SHP77 treated with DMSO at 0.1 percent for 48 hours (cell line): Measurements from ENCODE around the gene FHL2.

Source experiments
- DNase-seq: peaks from one replicate; lab custom pipeline; 2025; lab: John Stamatoyannopoulos, UW

The FHL2 gene

DNA sequence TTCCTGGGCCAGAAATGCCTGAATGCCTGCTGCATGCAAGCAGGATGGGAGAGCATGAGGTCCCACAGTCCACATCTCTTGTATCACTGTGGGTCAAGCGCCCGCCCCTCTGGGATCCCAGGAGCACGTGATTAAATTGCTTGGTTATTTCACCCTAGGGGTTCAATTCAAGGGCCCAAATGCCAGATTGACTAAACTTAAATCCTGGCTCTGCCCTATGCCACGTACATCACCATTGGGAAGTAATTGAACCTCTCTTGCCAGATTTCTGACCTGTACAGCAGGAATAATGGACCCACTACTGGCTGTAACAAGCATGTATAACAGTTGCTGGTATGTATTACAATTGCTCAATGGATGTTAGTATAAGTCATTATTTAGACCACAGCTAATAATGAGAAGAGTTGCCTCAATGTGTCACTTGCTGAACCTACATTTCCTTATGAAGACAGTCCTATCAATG is 19.9 kb downstream of the FHL2 start:
- DNase-seq = no peak

DNA sequence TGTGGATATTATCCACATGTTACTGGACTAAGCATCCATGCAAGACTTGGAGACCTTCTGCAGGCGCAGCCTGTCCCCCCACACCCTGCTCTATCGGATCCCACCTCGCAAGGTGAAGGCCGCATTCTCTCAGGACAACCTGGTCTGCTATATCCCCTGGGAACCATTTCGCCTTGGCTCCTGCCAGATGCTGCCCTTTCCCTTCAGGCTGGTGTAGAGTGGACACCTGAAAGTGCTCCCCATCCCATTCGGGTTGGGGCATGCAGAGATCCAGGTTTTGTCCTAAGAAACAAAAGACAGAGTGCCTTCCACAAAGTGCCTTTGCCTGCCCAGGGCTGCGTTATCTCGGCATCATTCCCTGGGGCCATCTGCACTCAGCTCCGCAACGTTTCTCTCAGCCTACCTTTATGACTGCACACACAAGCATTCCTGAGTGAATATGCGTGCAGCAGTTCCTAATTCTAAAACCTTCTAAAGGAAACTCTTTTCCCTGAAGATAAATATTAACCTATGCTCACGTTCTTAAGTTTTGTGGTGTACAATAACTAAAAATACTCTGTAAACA is 20.5 kb downstream of the FHL2 start:
- no peak for DNase-seq

DNA sequence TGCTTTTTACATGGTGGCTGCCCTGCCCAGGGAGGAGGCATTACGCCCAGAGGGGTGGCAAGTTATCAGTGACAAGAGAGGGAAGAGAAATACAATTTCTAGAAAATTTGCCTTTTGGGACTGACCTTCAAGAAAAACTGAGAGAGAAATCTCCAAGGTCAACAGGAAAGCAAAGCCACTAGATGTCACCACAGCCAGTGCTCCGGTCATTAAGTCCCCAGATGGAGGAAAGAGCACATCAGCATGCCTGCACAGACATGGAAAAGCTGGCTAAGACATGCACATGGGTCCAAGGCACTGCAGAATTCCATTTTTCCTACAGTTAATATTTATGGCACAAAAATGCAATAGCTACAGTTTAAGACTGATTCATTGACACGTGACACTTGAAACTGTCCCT is 21.0 kb downstream of the FHL2 start:
- DNase-seq = no peak

DNA sequence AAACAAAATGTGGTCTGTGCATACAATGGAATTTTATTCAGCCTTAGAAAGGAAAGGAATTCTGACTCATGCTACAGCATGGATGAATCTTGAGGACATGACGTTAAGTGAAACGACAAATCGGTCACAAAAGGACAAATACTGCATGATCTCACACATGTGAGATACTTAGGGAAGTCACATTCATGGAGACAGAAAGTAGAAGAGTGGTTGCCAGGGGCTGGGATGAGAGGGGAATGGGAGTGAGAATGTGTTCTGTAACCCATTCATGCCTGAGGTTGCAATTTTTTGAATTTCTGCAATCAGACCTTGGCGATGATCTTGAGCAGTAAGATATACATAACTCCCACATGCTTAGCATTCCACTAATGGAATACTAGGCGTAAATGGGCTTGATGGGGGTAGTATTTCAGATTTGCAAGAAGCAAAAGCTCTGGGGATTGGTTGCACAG is 22.0 kb downstream of the FHL2 start:
- no peak for DNase-seq

- no peak for DNase-seq
Observed at GRCh38 chr2:105376010-105376409, 22.8 kb downstream of the FHL2 start.

GRCh38 chr2:105375001-105375561 is 23.8 kb downstream of the FHL2 start:
- no peak for DNase-seq

GRCh38 chr2:105373895-105374401 is 24.9 kb downstream of the FHL2 start:
- DNase-seq = no peak

DNA sequence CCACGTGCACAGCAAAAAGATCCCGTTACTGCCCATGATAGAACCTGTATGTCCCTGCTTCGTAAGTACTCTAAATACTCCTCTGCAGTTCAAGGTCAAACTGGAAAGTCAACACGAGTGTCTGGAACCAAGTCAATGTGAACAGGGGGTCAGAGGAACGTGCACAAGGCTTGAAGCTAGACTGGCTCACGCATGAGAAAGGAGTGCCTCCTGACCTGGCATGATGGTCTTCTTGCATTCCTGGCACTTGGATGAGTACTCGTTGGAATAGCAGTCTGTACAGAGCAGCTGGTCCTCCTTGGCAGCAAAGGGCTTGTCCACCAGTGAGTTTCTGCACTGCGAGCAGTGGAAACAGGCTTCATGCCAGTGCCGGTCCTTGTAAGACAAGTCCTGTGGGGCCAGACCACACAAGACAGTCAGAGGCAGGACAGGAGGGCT is 25.5 kb downstream of the FHL2 start:
- DNase-seq = no peak

- no peak for DNase-seq
Observed at GRCh38 chr2:105371810-105372209, 27.0 kb downstream of the FHL2 start.

DNA sequence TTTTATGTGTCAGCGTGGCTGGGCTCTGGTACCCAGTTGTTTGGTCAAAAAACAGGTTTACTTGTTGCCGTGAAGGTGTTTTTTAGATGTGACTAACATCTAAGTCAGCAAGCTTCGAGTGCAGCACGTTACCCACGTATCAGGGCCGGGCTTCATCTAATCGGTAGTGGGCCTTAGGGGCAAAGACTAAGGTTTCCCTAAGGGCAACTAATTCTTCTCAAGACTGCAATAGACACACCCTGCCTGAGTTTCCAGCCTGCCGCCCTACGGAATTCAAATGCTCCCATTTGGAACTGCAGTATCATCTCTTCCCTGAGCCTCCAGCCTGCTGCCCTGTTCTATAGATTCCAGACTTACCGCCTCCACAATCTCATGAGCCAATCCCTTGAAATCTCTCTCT is 27.7 kb downstream of the FHL2 start:
- DNase-seq = no peak

GRCh38 chr2:105369777-105370690 is 28.8 kb downstream of the FHL2 start:
- no peak for DNase-seq

DNA sequence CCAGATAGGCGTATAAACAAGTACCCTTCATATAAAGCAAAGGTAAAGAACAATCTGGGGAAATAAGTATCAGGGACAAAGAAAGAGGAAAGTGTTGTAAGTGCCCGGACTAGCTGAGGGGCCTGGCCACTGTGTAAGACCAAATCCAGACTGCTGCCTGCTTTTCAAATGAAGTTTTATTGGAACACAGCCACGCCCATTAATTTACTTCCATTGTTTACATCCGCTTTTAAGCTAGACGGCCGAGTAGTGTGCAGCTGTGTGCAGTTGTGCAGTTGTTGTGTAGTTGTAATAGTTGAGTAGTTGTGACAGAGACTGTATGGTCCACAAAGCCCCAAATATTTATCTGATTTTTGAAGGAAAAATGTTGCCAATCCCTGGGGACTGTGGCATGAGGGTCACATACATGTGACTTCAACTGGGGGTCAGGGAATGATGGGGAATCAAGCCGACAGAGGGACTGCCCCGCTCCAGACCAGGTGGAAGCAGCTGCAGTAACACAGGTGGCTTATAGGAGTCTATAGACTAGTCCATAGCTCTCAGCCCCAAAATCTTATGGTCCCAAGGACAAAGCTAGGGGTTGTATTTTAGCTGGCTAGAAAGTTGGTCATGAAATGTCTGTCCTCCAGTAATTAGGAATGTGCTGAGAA is 30.0 kb downstream of the FHL2 start:
- DNase-seq = no peak

DNA sequence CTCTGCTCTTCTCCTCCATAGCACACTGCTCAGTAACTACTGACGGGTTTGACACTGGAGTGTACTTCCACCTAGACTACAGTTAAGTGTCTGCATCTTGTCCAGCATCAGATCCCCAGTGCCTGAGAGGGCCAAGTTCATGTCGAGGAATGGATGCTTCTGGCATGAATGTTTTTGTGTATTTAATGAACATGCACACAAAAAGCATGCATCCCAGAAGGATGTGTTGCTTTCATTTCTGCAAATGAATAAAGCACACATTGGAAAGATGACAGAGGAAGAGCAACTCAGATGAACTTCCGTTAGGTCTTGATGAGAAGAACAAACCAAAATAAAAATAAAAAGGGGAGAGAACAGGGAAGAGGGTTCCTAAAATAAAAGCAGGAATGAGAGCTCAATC is 33.6 kb downstream of the FHL2 start:
- no peak for DNase-seq

DNA sequence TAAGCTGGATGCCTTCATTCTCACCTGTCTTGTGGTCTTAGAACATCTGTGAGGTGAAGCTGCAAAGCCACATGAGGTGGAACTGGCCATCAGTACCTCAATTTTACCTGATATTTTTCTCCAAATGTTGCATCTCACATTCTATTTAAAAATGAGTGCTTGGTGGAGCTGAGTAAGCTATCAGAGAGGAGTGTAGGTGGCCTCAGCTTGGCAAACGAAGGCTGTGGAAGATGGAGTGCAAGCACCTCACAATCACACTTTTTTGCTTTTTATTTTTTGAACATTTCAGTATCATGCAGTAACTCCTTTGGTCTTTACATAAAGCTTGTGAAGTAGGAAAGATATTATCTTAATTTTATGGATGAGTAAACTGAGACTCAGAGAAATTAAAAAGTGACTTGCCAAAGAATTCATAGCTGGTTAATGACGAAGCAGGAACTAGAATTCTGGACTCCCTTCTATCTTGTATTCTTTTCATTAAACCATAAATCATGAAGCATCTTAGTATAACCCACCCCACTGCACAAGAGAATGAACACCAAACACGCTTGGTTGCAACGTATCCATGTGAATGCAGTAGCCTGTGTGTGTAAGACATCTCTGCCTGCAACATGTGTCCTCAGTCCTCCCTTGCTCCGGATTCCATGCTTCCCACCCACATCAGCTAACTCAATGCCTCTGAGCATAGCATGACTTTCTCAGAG is 34.3 kb downstream of the FHL2 start:
- DNase-seq = no peak

DNA sequence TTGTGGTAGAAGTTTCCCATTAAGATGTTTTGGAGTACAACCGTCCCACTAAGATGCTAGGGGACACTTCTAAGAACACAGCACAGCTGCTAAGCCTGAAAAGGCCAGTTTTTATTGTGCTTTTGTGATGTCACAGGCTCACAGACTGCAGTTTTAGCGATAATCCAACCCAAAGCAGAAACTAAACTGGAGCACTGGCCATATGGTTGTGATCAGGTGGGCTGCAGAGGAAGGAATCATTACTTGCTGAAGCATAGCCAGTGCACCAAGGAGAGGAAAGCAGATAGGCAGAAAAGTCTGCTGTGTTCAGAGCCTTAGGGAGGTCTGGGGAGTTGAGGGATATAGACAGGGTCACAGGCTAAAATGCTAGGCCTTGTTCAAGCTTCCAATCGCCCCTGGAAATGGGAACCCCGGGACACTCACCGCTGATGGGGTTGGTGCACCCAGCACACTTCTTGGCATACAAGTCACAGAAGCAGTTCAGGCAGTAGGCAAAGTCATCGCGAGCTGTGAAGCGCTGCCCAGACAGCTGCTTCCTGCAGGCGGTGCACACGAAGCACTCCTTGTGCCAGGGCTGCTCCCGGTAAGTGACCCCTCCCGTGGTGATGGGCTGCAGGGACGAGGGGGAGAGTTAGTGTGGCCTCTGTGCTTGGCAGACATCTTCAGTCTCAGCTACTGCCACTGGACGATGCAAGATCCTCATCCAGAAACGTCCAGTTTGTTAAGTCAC is 35.8 kb downstream of the FHL2 start:
- DNase-seq = no peak

GRCh38 chr2:105361102-105361889 is 37.6 kb downstream of the FHL2 start:
- no peak for DNase-seq

GRCh38 chr2:105358593-105358992 is 40.3 kb downstream of the FHL2 start:
- DNase-seq = no peak

- no peak for DNase-seq
Observed at GRCh38 chr2:105357122-105357521, 41.7 kb downstream of the FHL2 start.

DNA sequence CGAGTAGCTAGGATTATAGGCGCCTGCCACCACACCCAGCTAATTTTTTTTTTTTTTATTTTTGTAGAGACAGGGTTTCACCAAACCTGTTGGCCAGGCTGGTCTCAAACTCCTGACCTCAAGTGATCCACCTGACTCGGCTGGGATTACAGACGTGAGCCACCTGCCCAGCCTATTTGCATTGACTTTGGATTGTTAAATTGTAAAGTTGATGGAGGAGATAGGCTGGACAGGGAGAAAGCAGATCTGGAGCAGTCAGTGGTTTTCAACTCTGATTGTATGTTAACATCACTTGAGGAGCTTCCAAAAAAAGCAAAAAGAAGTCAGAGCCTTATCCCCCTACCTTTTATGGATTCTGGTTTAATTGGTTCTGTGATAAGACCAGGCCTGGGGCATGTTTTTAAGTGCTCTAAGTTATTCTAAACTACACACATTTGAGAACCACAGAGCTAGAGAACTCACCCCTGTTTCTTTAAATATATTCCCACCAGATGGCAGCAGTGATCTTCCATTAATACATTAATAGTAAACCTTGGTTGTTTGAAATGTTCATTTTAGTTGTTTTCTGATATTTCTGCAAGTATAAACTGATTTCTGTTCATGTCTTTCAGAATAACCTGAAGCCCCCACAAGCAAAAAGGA is 54.0 kb downstream of the FHL2 start:
- DNase-seq = no peak

- no peak for DNase-seq
Observed at GRCh38 chr2:105339414-105339813, 59.4 kb downstream of the FHL2 start.
